GM12801 (cell line): ENCODE measurements around the gene FAM83G.

ENCODE experiments used
- CTCF ChIP-seq: IDR thresholded peaks from one replicate; pipeline ENCODE4 v1.5.1; 2011; ENCODE audit warnings: control low read depth; ENCODE audit not compliant: insufficient read length; ENCODE audit errors: extremely low read depth

Gene FAM83G

GRCh38 chr17:18995220-18995619 is 9.3 kb downstream of the FAM83G start:
- TF ChIP-seq CTCF, result no peak

- TF ChIP-seq CTCF, result no peak
Observed at GRCh38 chr17:18994631-18995030, 9.9 kb downstream of the FAM83G start.

- no peak for TF ChIP-seq CTCF
Observed at GRCh38 chr17:18993905-18994526, 10.5 kb downstream of the FAM83G start.

GRCh38 chr17:18992454-18993130 is 12.0 kb downstream of the FAM83G start:
- TF ChIP-seq CTCF, result no peak

- no peak for TF ChIP-seq CTCF
Observed at GRCh38 chr17:18991531-18992315, 12.8 kb downstream of the FAM83G start.

GRCh38 chr17:18990331-18990730 is 14.2 kb downstream of the FAM83G start:
- TF ChIP-seq CTCF, result no peak

GRCh38 chr17:18988546-18989173 is 15.9 kb downstream of the FAM83G start:
- no peak for TF ChIP-seq CTCF
